HG02870 (cell line): ENCODE measurements around the gene ZNF536.
"Not testable (repeated sequence)": the region's sequence is repeated elsewhere in the genome, so short reads cannot be mapped to it uniquely, and the experiment has no call there.

Experiments used
- ATAC-seq: cut with Tn5 transposase; IDR thresholded peaks from one replicate; pipeline ENCODE4 v1.9.1; 2021; ENCODE audit warnings: mild to moderate bottlenecking, moderate library complexity; ENCODE audit not compliant: unreplicated experiment

Gene ZNF536

GRCh38 chr19:30473334-30473867, 101.2 kb downstream of the ZNF536 start:
- ATAC-seq = no peak

- no peak for ATAC-seq
These were observed 104.8 kb downstream of the ZNF536 start for GRCh38 chr19:30476997-30477396.

GRCh38 chr19:30479231-30479630, 107.0 kb downstream of the ZNF536 start:
- no peak for ATAC-seq

- no peak for ATAC-seq
These were observed 107.9 kb downstream of the ZNF536 start for GRCh38 chr19:30480097-30480496.

- no peak for ATAC-seq
These were observed 108.9 kb downstream of the ZNF536 start for GRCh38 chr19:30481063-30481462.

- no peak for ATAC-seq
These were observed 109.6 kb downstream of the ZNF536 start for GRCh38 chr19:30481823-30482222.

GRCh38 chr19:30482956-30483355, 110.8 kb downstream of the ZNF536 start:
- ATAC-seq = no peak

GRCh38 chr19:30486250-30486649, 114.1 kb downstream of the ZNF536 start:
- not testable (repeated sequence) for ATAC-seq

- ATAC-seq = no peak
These were observed 115.0 kb downstream of the ZNF536 start for GRCh38 chr19:30487178-30487577.

GRCh38 chr19:30488191-30488590, 116.0 kb downstream of the ZNF536 start:
- ATAC-seq = no peak

- ATAC-seq = no peak
These were observed 118.6 kb downstream of the ZNF536 start for GRCh38 chr19:30490760-30491159.

- no peak for ATAC-seq
These were observed 120.5 kb downstream of the ZNF536 start for GRCh38 chr19:30492586-30493270.

GRCh38 chr19:30497034-30497433, 124.8 kb downstream of the ZNF536 start:
- no peak for ATAC-seq

- not testable (repeated sequence) for ATAC-seq
These were observed 125.9 kb downstream of the ZNF536 start for GRCh38 chr19:30498085-30498484.

GRCh38 chr19:30498707-30499106, 126.5 kb downstream of the ZNF536 start:
- no peak for ATAC-seq

GRCh38 chr19:30504272-30504671, 132.1 kb downstream of the ZNF536 start:
- no peak for ATAC-seq

GRCh38 chr19:30512176-30513081, 140.2 kb downstream of the ZNF536 start:
- ATAC-seq = no peak

- no peak for ATAC-seq
These were observed 140.9 kb downstream of the ZNF536 start for GRCh38 chr19:30513082-30513411.

- ATAC-seq = no peak
These were observed 143.9 kb downstream of the ZNF536 start for GRCh38 chr19:30516111-30516510.

- ATAC-seq = no peak
These were observed 144.3 kb downstream of the ZNF536 start for GRCh38 chr19:30516531-30516930.

- no peak for ATAC-seq
These were observed 146.9 kb downstream of the ZNF536 start for GRCh38 chr19:30518965-30519606.
